BLaER1 (cell line): ENCODE measurements around the gene ASF1B.
A peak's percentile ranks its signal among the peaks of the same experiment; 100 is the strongest.

Experiments used
- H3K27ac ChIP-seq: shearing (Covaris generic); formaldehyde crosslinking; 2 replicates; pipeline ENCODE4 v1.8.1; 2022
- H3K27me3 ChIP-seq: shearing (Covaris generic); formaldehyde crosslinking; 2 replicates; pipeline ENCODE4 v1.8.1; 2022
- H3K36me3 ChIP-seq: shearing (Covaris generic); formaldehyde crosslinking; 2 replicates; pipeline ENCODE4 v1.8.1; 2022
- H3K4me1 ChIP-seq: shearing (Covaris generic); formaldehyde crosslinking; 2 replicates; pipeline ENCODE4 v1.8.1; 2022
- H3K4me2 ChIP-seq: shearing (Covaris generic); formaldehyde crosslinking; 2 replicates; pipeline ENCODE4 v1.8.1; 2022
- H3K4me3 ChIP-seq: shearing (Covaris generic); formaldehyde crosslinking; 2 replicates; pipeline ENCODE4 v1.8.1; 2022
- H3K9ac ChIP-seq: shearing (Covaris generic); formaldehyde crosslinking; 2 replicates; pipeline ENCODE4 v1.8.1; 2022
- H3K9me3 ChIP-seq: shearing (Covaris generic); formaldehyde crosslinking; 2 replicates; pipeline ENCODE4 v1.8.1; 2022
- H4K20me1 ChIP-seq: shearing (Covaris generic); formaldehyde crosslinking; 2 replicates; pipeline ENCODE4 v1.8.1; 2022
- Cebpa-rat ChIP-seq: shearing (Covaris generic); IDR thresholded peaks from 2 replicates; pipeline ENCODE4 v1.8.1; 2022

ASF1B gene

GRCh38 chr19:14081797-14082674 lies 54.4 kb downstream of the ASF1B start:
- Histone ChIP-seq H4K20me1 (no peaks in the 10 kb centered on the region), H3K36me3 (peaks cover 18% of the 10 kb centered on the region), H3K4me3 (peak overlapping the region; percentile 79), H3K4me2 (peak overlapping the region; percentile 87), H3K4me1 (peaks cover 39% of the 10 kb centered on the region), H3K9me3 (no peaks in the 10 kb centered on the region), H3K27ac (peak overlapping the region; percentile 61; the same call in 1 of the 2 replicates), H3K9ac (peak overlapping the region; percentile 76), H3K27me3 (no peaks in the 10 kb centered on the region)
- TF ChIP-seq Cebpa-rat = no peak

- peak overlapping the region; percentile 92 for H3K4me2 ChIP-seq
- peaks cover 40% of the 10 kb centered on the region for H3K4me1 ChIP-seq
- H4K20me1 ChIP-seq = no peaks in the 10 kb centered on the region
- no peaks in the 10 kb centered on the region for H3K9me3 ChIP-seq
- no peak; the same call in 1 of the 2 replicates for TF ChIP-seq Cebpa-rat
- peak overlapping the region; percentile 79 for H3K4me3 ChIP-seq
- peaks cover 13% of the 10 kb centered on the region for H3K36me3 ChIP-seq
- peak overlapping the region; percentile 78 for H3K27ac ChIP-seq
- H3K27me3 ChIP-seq = no peaks in the 10 kb centered on the region
- peak overlapping the region; percentile 83 for H3K9ac ChIP-seq
Observed at GRCh38 chr19:14080887-14081796, 55.2 kb downstream of the ASF1B start.

- Histone ChIP-seq H3K9me3 (no peaks in the 10 kb centered on the region), H3K4me3 (no peak overlapping the region), H4K20me1 (0 out of 2 replicates have a peak, but pooled peaks cover 7% of the 10 kb centered on the region), H3K4me1 (peaks cover 63% of the 10 kb centered on the region), H3K27ac (no peak overlapping the region), H3K4me2 (peak overlapping the region; percentile 50), H3K27me3 (peaks cover 17% of the 10 kb centered on the region), H3K36me3 (no peaks in the 10 kb centered on the region), H3K9ac (no peak overlapping the region)
- TF ChIP-seq Cebpa-rat = no peak
Observed at GRCh38 chr19:14078411-14078810, 58.0 kb downstream of the ASF1B start.

GRCh38 chr19:14073925-14074838 lies 62.2 kb downstream of the ASF1B start:
- H4K20me1 ChIP-seq = 0 out of 2 replicates have a peak, but pooled peaks cover 7% of the 10 kb centered on the region
- peak overlapping the region; percentile 72 for H3K4me3 ChIP-seq
- H3K36me3 ChIP-seq = no peaks in the 10 kb centered on the region
- H3K4me1 ChIP-seq = peaks cover 56% of the 10 kb centered on the region
- H3K27ac ChIP-seq = no peak overlapping the region
- peak overlapping the region; percentile 71 for H3K9ac ChIP-seq
- no peaks in the 10 kb centered on the region for H3K9me3 ChIP-seq
- TF ChIP-seq Cebpa-rat = no peak
- H3K27me3 ChIP-seq = peaks cover 35% of the 10 kb centered on the region
- H3K4me2 ChIP-seq = peak overlapping the region; percentile 97

GRCh38 chr19:14073261-14073924 lies 63.0 kb downstream of the ASF1B start:
- Histone ChIP-seq H4K20me1 (0 out of 2 replicates have a peak, but pooled peaks cover 7% of the 10 kb centered on the region), H3K4me3 (peak overlapping the region; percentile 72), H3K9me3 (no peaks in the 10 kb centered on the region), H3K9ac (peak overlapping the region; percentile 71), H3K27me3 (peaks cover 35% of the 10 kb centered on the region), H3K4me1 (peaks cover 52% of the 10 kb centered on the region), H3K4me2 (peak overlapping the region; percentile 97), H3K36me3 (no peaks in the 10 kb centered on the region), H3K27ac (no peak overlapping the region)
- TF ChIP-seq Cebpa-rat = no peak

- Histone ChIP-seq H3K27ac (no peak within 1 kb of the TSS), H4K20me1 (0 out of 2 replicates have a peak, but pooled peaks cover 7% of the 10 kb centered on the region), H3K4me2 (peak within 1 kb of the TSS; percentile 97), H3K9me3 (no peaks in the 10 kb centered on the region), H3K9ac (peak within 1 kb of the TSS; percentile 71), H3K4me1 (peaks cover 51% of the 10 kb centered on the region), H3K27me3 (peaks cover 35% of the 10 kb centered on the region), H3K4me3 (peak within 1 kb of the TSS; percentile 72), H3K36me3 (no peaks in the 10 kb centered on the region)
- TF ChIP-seq Cebpa-rat = no peak
Observed at GRCh38 chr19:14072535-14073260, 63.7 kb downstream of the ASF1B start, which contains the start of gene MISP3. Gene MISP3, plus strand, starts transcription at chr19:14072786. Its CDS starts 524 bp downstream, at chr19:14073310.

- no peak for TF ChIP-seq Cebpa-rat
- no peak overlapping the region for H3K9ac ChIP-seq
- H3K27ac ChIP-seq = no peak overlapping the region
- 0 out of 2 replicates have a peak, but pooled peaks cover 7% of the 10 kb centered on the region for H4K20me1 ChIP-seq
- peaks cover 35% of the 10 kb centered on the region for H3K27me3 ChIP-seq
- H3K36me3 ChIP-seq = no peaks in the 10 kb centered on the region
- H3K9me3 ChIP-seq = no peaks in the 10 kb centered on the region
- no peak overlapping the region for H3K4me3 ChIP-seq
- peaks cover 43% of the 10 kb centered on the region for H3K4me1 ChIP-seq
- no peak overlapping the region for H3K4me2 ChIP-seq
Observed at GRCh38 chr19:14070268-14071050, 65.9 kb downstream of the ASF1B start.
